HepG2 (cell line): ENCODE measurements around the gene TOMM22. TPM values are rescaled to one million over a fixed set of nuclear protein-coding genes. Genes with fewer than 3 reads are reported as not detected.
A peak's percentile ranks its signal among the peaks of the same experiment; 100 is the strongest.

ENCODE experiments used
- BCL3 ChIP-seq: sonication (generic); formaldehyde crosslinking; IDR thresholded peaks from 2 replicates; pipeline ENCODE4 v1.5.1; 2020; ENCODE audit warnings: mild to moderate bottlenecking, missing genetic modification reagents, moderate library complexity
- CBFB ChIP-seq: sonication (generic); formaldehyde crosslinking; IDR thresholded peaks from 2 replicates; pipeline ENCODE4 v1.4.0; 2020; ENCODE audit warnings: missing genetic modification reagents
- DMAP1 ChIP-seq: IDR thresholded peaks from 2 replicates; pipeline ENCODE4 v1.6.1; 2016
- FOXJ3 ChIP-seq: sonication (generic); formaldehyde crosslinking; IDR thresholded peaks from 2 replicates; pipeline ENCODE4 v1.4.0; 2020; ENCODE audit warnings: missing genetic modification reagents, mild to moderate bottlenecking, borderline replicate concordance
- IKZF1 ChIP-seq: fragments of 450-650 bp; IDR thresholded peaks from 2 replicates; pipeline ENCODE4 v1.7.1; 2016
- KDM1A ChIP-seq: IDR thresholded peaks from 2 replicates; pipeline ENCODE4 v1.6.1; 2016; ENCODE audit warnings: missing compliant biosample characterization
- MAFK ChIP-seq, 2 experiments: IDR thresholded peaks in 1 of 2; conservative IDR thresholded peaks in 1 of 2; 2 replicates each; pipeline ENCODE4 v1.6.1; 2011; ENCODE audit warnings: improper control_type of control experiment in 2 of 2, low read length in 2 of 2
- SIN3B ChIP-seq: fragments of 150-350 bp; IDR thresholded peaks from 2 replicates; pipeline ENCODE4 v1.6.1; 2014; ENCODE audit warnings: low read length
- TMF1 ChIP-seq: sonication (generic); formaldehyde crosslinking; IDR thresholded peaks from 2 replicates; pipeline ENCODE4 v1.8.1; 2022; ENCODE audit warnings: low read depth, missing genetic modification reagents
- TRIM24 ChIP-seq: sonication (generic); formaldehyde crosslinking; IDR thresholded peaks from 2 replicates; pipeline ENCODE4 v1.8.0; 2022; ENCODE audit warnings: mild to moderate bottlenecking, missing genetic modification reagents
- ZFP37 ChIP-seq: sonication (generic); formaldehyde crosslinking; IDR thresholded peaks from 2 replicates; pipeline ENCODE4 v1.4.0; 2020; ENCODE audit warnings: missing genetic modification reagents, borderline replicate concordance
- ZNF256 ChIP-seq: sonication (generic); formaldehyde crosslinking; conservative IDR thresholded peaks from 2 replicates; pipeline ENCODE4 v1.4.0; 2020; ENCODE audit warnings: missing genetic modification reagents
- ZNF772 ChIP-seq: sonication (generic); formaldehyde crosslinking; IDR thresholded peaks from 2 replicates; pipeline ENCODE4 v1.5.0; 2020; ENCODE audit warnings: mild to moderate bottlenecking, missing genetic modification reagents
- ZNF781 ChIP-seq: sonication (generic); formaldehyde crosslinking; IDR thresholded peaks from 2 replicates; pipeline ENCODE4 v1.5.1; 2020; ENCODE audit warnings: borderline replicate concordance, mild to moderate bottlenecking, missing genetic modification reagents; ENCODE audit errors: not compliant biosample characterization
- polyA plus RNA-seq, 8 experiments: library from polyadenylated mRNA; depleted of rRNA in 3 of 8; stranded (reverse) in 7 of 8; unstranded in 1 of 8; fragments of >200 nt; fragmentation: Illumina TruSeq in 4 of 8; extraction: Trizol in 4 of 8; gene quantifications; 2 replicates each; pipeline versions ENCODE4 v1.2.1 to v1.2.3, GENCODE V29; 2011 to 2016; ENCODE audit warnings: low read depth in 4 of 8, missing spikeins in 1 of 8, mixed read lengths in 1 of 8; ENCODE audit not compliant: insufficient read depth in 1 of 8
- total RNA-seq, 5 experiments: library from RNA; depleted of rRNA; stranded (reverse); fragments of >200 nt; fragmentation: Illumina TruSeq; extraction: Trizol; gene quantifications; 2 replicates each; pipeline ENCODE4 v1.2.3, GENCODE V29; 2016; ENCODE audit warnings: low read depth in 1 of 5
- TF ChIP-seq, protein P1 (sequence below): sonication (generic); formaldehyde crosslinking; IDR thresholded peaks from one replicate; pipeline ENCODE4 v1.5.1; 2020; ENCODE audit warnings: mild to moderate bottlenecking, missing genetic modification reagents; ENCODE audit errors: not compliant biosample characterization
- TF ChIP-seq, protein P2 (sequence below): IDR thresholded peaks from 2 replicates; pipeline ENCODE4 v1.6.1; 2016; ENCODE audit warnings: control low read depth
- TF ChIP-seq, protein P3 (sequence below): sonication (generic); formaldehyde crosslinking; IDR thresholded peaks from 2 replicates; pipeline ENCODE4 v1.8.1; 2023; ENCODE audit warnings: mild to moderate bottlenecking, missing genetic modification reagents

The TOMM22 gene
- total and polyA plus RNA-seq, 2 of the 13 experiments (the other 11 are each of a cell fraction or from before 2014, with no cell fraction given): 46.9 to 118 TPM

DNA sequence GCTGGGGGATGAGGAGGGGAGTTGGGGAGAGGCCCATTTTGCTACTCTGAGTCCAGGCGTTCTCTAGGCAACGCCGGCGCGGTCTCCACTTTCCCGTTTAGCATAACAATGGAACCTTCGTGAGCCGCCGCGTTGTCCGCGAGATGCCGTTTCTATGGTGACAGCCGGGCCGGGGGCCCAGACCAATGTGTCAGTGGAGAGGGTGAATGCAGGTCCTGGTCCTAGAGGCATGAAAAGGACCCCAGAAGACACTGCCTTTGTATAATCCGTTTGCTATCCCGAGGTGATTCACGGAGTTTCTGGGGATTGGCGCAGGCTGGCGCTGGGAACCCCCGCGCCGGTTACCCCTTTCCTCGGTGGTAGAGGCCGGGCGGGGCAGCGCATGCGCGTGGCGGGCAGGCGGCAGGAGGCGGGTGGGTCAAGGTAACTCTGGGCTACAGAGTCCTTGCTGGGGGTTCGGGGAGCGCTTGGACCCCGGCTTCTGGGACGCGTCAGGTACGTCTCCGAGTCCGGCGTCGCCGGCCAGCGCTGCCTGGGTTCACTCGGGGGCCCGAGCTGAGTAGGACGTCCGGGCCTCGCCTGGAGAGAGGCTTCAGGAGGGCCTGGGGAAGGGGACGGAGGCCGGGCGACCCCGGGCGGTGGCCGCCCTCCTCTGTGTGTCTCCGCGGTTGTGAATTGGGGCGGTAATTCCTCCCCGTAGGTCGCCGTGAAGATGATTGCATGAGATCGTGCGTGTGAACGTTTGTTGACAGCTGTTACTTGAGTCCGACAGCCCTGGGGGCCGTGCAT is 25.3 kb upstream of the TOMM22 start, which contains the start of the genes CBY1 and FAM227A (continued):
- TF ChIP-seq, protein P1, sequence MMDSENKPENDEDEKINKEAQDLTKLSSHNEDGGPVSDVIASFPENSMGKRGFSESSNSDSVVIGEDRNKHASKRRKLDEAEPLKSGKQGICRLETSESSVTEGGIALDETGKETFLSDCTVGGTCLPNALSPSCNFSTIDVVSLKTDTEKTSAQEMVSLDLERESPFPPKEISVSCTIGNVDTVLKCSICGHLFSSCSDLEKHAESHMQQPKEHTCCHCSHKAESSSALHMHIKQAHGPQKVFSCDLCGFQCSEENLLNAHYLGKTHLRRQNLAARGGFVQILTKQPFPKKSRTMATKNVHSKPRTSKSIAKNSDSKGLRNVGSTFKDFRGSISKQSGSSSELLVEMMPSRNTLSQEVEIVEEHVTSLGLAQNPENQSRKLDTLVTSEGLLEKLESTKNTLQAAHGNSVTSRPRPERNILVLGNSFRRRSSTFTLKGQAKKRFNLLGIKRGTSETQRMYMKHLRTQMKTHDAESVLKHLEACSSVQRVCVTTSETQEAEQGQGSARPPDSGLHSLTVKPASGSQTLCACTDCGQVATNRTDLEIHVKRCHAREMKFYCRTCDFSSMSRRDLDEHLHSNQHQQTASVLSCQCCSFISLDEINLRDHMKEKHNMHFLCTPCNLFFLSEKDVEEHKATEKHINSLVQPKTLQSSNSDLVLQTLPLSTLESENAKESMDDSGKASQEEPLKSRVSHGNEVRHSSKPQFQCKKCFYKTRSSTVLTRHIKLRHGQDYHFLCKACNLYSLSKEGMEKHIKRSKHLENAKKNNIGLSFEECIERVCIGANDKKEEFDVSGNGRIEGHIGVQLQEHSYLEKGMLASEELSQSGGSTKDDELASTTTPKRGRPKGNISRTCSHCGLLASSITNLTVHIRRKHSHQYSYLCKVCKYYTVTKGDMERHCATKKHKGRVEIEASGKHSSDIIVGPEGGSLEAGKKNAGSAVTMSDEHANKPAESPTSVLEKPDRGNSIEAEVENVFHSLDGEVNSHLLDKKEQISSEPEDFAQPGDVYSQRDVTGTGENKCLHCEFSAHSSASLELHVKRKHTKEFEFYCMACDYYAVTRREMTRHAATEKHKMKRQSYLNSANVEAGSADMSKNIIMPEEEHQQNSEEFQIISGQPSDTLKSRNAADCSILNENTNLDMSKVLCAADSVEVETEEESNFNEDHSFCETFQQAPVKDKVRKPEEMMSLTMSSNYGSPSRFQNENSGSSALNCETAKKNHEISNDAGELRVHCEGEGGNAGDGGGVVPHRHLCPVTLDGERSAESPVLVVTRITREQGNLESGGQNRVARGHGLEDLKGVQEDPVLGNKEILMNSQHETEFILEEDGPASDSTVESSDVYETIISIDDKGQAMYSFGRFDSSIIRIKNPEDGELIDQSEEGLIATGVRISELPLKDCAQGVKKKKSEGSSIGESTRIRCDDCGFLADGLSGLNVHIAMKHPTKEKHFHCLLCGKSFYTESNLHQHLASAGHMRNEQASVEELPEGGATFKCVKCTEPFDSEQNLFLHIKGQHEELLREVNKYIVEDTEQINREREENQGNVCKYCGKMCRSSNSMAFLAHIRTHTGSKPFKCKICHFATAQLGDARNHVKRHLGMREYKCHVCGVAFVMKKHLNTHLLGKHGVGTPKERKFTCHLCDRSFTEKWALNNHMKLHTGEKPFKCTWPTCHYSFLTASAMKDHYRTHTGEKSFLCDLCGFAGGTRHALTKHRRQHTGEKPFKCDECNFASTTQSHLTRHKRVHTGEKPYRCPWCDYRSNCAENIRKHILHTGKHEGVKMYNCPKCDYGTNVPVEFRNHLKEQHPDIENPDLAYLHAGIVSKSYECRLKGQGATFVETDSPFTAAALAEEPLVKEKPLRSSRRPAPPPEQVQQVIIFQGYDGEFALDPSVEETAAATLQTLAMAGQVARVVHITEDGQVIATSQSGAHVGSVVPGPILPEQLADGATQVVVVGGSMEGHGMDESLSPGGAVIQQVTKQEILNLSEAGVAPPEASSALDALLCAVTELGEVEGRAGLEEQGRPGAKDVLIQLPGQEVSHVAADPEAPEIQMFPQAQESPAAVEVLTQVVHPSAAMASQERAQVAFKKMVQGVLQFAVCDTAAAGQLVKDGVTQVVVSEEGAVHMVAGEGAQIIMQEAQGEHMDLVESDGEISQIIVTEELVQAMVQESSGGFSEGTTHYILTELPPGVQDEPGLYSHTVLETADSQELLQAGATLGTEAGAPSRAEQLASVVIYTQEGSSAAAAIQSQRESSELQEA (CRISPR knock-in tag): peak; percentile 75
- TF ChIP-seq TRIM24 (CRISPR knock-in tag) (no peak), ZNF256 (CRISPR knock-in tag) (no peak), FOXJ3 (CRISPR knock-in tag) (no peak), SIN3B (no peak; the same call in 1 of the 2 replicates), MAFK (conservative IDR thresholded peaks at IDR 0.05 in 1 of 2, IDR thresholded peaks at IDR 0.05 in 1 of 2; ENCODE audit: low read length in 2 of 2) (no peak), CBFB (no peak), DMAP1 (CRISPR knock-in tag) (0 out of 2 replicates have a peak, but pooled peaks have one; percentile 17), TMF1 (CRISPR knock-in tag) (0 out of 2 replicates have a peak, but pooled peaks have one; percentile 19), ZNF781 (CRISPR knock-in tag) (no peak), KDM1A (CRISPR knock-in tag) (no peak), BCL3 (CRISPR knock-in tag) (no peak; the same call in 1 of the 2 replicates), ZNF772 (CRISPR knock-in tag) (no peak), IKZF1 (no peak), ZFP37 (CRISPR knock-in tag) (0 out of 2 replicates have a peak, but pooled peaks have one; percentile 14)
- TF ChIP-seq, protein P2, sequence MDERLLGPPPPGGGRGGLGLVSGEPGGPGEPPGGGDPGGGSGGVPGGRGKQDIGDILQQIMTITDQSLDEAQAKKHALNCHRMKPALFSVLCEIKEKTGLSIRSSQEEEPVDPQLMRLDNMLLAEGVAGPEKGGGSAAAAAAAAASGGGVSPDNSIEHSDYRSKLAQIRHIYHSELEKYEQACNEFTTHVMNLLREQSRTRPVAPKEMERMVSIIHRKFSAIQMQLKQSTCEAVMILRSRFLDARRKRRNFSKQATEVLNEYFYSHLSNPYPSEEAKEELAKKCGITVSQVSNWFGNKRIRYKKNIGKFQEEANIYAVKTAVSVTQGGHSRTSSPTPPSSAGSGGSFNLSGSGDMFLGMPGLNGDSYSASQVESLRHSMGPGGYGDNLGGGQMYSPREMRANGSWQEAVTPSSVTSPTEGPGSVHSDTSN (CRISPR knock-in tag): no peak
- TF ChIP-seq, protein P3, sequence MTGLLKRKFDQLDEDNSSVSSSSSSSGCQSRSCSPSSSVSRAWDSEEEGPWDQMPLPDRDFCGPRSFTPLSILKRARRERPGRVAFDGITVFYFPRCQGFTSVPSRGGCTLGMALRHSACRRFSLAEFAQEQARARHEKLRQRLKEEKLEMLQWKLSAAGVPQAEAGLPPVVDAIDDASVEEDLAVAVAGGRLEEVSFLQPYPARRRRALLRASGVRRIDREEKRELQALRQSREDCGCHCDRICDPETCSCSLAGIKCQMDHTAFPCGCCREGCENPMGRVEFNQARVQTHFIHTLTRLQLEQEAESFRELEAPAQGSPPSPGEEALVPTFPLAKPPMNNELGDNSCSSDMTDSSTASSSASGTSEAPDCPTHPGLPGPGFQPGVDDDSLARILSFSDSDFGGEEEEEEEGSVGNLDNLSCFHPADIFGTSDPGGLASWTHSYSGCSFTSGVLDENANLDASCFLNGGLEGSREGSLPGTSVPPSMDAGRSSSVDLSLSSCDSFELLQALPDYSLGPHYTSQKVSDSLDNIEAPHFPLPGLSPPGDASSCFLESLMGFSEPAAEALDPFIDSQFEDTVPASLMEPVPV (CRISPR knock-in tag): no peak
